ENCODE results near the gene MYO3B.

MYO3B gene

DNA sequence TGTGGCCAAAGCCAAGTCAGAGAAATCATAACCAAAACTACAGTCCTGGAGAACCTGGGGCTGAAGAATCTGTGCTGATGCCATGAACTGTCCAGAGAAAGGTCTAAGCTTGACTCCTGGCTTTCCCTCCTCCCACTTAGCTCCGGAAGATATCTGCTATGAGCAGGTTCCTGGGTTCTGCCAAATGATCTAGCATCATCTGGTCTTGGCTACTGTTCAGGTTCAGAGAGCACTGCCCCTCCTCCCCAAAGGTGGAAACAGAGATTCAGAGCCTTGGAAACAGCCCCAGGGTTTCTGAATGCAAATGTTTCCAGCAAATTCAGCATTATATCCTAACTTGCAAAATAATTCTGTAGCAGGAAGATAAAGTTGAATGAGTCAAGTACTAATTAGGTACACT lies 317.9 kb downstream of the MYO3B start:
- TF ChIP-seq SIN3A (IDR thresholded peaks at IDR 0.05; ENCODE audit: borderline replicate concordance, insufficient read depth, low read length) (no peak), TAF1 (IDR thresholded peaks at IDR 0.05; ENCODE audit: borderline replicate concordance, insufficient read depth, low read length) (no peak), POLR2AphosphoS5 (IDR thresholded peaks at IDR 0.05; ENCODE audit: low read depth, low read length) (no peak), FOXP2 (optimal IDR thresholded peaks at IDR 0.05; ENCODE audit: borderline replicate concordance, extremely low read depth, extremely low read length, insufficient read depth) (no peak)
- TF ChIP-seq, protein P1, sequence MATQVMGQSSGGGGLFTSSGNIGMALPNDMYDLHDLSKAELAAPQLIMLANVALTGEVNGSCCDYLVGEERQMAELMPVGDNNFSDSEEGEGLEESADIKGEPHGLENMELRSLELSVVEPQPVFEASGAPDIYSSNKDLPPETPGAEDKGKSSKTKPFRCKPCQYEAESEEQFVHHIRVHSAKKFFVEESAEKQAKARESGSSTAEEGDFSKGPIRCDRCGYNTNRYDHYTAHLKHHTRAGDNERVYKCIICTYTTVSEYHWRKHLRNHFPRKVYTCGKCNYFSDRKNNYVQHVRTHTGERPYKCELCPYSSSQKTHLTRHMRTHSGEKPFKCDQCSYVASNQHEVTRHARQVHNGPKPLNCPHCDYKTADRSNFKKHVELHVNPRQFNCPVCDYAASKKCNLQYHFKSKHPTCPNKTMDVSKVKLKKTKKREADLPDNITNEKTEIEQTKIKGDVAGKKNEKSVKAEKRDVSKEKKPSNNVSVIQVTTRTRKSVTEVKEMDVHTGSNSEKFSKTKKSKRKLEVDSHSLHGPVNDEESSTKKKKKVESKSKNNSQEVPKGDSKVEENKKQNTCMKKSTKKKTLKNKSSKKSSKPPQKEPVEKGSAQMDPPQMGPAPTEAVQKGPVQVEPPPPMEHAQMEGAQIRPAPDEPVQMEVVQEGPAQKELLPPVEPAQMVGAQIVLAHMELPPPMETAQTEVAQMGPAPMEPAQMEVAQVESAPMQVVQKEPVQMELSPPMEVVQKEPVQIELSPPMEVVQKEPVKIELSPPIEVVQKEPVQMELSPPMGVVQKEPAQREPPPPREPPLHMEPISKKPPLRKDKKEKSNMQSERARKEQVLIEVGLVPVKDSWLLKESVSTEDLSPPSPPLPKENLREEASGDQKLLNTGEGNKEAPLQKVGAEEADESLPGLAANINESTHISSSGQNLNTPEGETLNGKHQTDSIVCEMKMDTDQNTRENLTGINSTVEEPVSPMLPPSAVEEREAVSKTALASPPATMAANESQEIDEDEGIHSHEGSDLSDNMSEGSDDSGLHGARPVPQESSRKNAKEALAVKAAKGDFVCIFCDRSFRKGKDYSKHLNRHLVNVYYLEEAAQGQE (IDR thresholded peaks at IDR 0.05; ENCODE audit: insufficient read depth in 1 of 2, low read depth in 2 of 2, low read length in 2 of 2), result no peak

DNA sequence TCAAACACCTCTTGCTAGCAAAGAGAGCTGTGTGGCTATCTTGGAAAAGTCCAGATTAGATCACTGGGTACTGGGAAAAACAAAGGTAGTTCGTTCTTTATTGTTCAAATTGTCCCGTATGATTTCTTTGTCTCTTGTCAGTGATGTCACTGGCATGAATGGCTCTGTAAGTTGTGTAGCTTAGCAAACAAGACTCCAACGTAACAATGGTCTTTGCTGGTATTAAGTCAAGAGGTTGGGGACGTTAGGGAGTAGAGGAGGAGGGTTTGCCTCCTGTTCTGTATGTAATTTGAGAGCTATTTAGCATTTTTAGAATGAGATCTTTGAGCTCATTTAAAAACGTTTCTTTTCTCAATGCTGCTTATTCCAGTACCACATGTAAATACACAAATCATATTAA lies 320.7 kb downstream of the MYO3B start:
- no peak for TF ChIP-seq POLR2AphosphoS5 (IDR thresholded peaks at IDR 0.05; ENCODE audit: low read depth, low read length)
- TF ChIP-seq FOXP2 (optimal IDR thresholded peaks at IDR 0.05; ENCODE audit: borderline replicate concordance, extremely low read depth, extremely low read length, insufficient read depth), result no peak
- no peak for TF ChIP-seq TAF1 (IDR thresholded peaks at IDR 0.05; ENCODE audit: borderline replicate concordance, insufficient read depth, low read length)
- TF ChIP-seq, protein P1 (IDR thresholded peaks at IDR 0.05; ENCODE audit: insufficient read depth in 1 of 2, low read depth in 2 of 2, low read length in 2 of 2), result no peak
- TF ChIP-seq SIN3A (IDR thresholded peaks at IDR 0.05; ENCODE audit: borderline replicate concordance, insufficient read depth, low read length), result no peak

DNA sequence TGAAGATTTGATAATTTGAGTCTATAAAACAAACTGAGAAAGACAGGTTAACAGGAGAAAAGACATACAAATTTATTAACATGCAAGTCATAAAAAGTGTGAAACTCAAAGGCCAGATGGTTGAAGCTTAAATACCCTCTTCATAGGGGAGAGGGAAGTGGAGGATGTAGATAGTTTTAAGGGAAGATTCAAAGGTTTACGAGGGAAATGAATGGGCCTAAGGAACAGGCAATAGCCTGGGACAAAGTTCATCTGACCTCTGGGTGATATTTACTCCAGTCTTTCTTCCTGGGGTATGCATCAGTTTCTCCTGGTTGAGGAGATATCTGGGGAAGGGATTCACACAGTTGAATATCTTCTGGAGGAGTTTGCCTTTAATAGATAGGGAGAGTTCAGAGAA lies 322.2 kb downstream of the MYO3B start:
- TF ChIP-seq, protein P1 (IDR thresholded peaks at IDR 0.05; ENCODE audit: insufficient read depth in 1 of 2, low read depth in 2 of 2, low read length in 2 of 2), result no peak
- no peak for TF ChIP-seq POLR2AphosphoS5 (IDR thresholded peaks at IDR 0.05; ENCODE audit: low read depth, low read length)
- no peak for TF ChIP-seq TAF1 (IDR thresholded peaks at IDR 0.05; ENCODE audit: borderline replicate concordance, insufficient read depth, low read length)
- TF ChIP-seq SIN3A (IDR thresholded peaks at IDR 0.05; ENCODE audit: borderline replicate concordance, insufficient read depth, low read length), result no peak
- no peak for TF ChIP-seq FOXP2 (optimal IDR thresholded peaks at IDR 0.05; ENCODE audit: borderline replicate concordance, extremely low read depth, extremely low read length, insufficient read depth)

GRCh38 chr2:170500770-170501169 lies 322.8 kb downstream of the MYO3B start:
- TF ChIP-seq SIN3A (IDR thresholded peaks at IDR 0.05; ENCODE audit: borderline replicate concordance, insufficient read depth, low read length) (no peak), POLR2AphosphoS5 (IDR thresholded peaks at IDR 0.05; ENCODE audit: low read depth, low read length) (no peak), FOXP2 (optimal IDR thresholded peaks at IDR 0.05; ENCODE audit: borderline replicate concordance, extremely low read depth, extremely low read length, insufficient read depth) (no peak), TAF1 (IDR thresholded peaks at IDR 0.05; ENCODE audit: borderline replicate concordance, insufficient read depth, low read length) (no peak)
- TF ChIP-seq, protein P1 (IDR thresholded peaks at IDR 0.05; ENCODE audit: insufficient read depth in 1 of 2, low read depth in 2 of 2, low read length in 2 of 2), result no peak
